Activated CD4-positive, alpha-beta T cell treated with anti-CD3 and anti-CD28 coated beads for 36 hours (primary cell): ENCODE measurements around the gene CYP19A1. TPM values are rescaled to one million over a fixed set of nuclear protein-coding genes. Genes with fewer than 3 reads are reported as not detected.

Source experiments
- ATAC-seq: fragments of 200-7000 bp; cut with Tn5 transposase; one replicate; pipeline ENCODE4 v1.10.0; 2021; ENCODE audit warnings: mild to moderate bottlenecking, moderate library complexity
- CTCF ChIA-PET: fragments of 350-600 bp; sonication (Branson Sonifier 250); formaldehyde crosslinking; loops from one replicate; lab custom pipeline; 2021; ENCODE audit warnings: antibody characterized with exemption; lab: Charles Lee
- POLR2A ChIA-PET: fragments of 350-600 bp; sonication (Branson Sonifier 250); formaldehyde crosslinking; loops from one replicate; lab custom pipeline; 2021; ENCODE audit warnings: antibody characterized with exemption, inconsistent platforms; lab: Charles Lee
- DNase-seq: peaks from one replicate; pipeline ENCODE4 v3.0.0-alpha.2; 2020
- H3K27ac Mint-ChIP-seq: one replicate; pipeline ENCODE4 v1.8.0; 2021; ENCODE audit warnings: mixed read lengths
- H3K27me3 Mint-ChIP-seq: one replicate; pipeline ENCODE4 v1.8.0; 2021; ENCODE audit warnings: mixed read lengths
- H3K36me3 Mint-ChIP-seq: one replicate; pipeline ENCODE4 v1.8.0; 2021; ENCODE audit warnings: low read depth, mixed read lengths
- H3K4me1 Mint-ChIP-seq: one replicate; pipeline ENCODE4 v1.8.0; 2021; ENCODE audit warnings: mixed read lengths
- H3K4me3 Mint-ChIP-seq: one replicate; pipeline ENCODE4 v1.8.0; 2021; ENCODE audit warnings: mild to moderate bottlenecking, moderate library complexity, mixed read lengths
- H3K9me3 Mint-ChIP-seq: one replicate; pipeline ENCODE4 v1.8.0; 2021; ENCODE audit warnings: low read depth, mixed read lengths
- intact Hi-C, 2 experiments: fragments of 100-400 bp; cut with DNase I in 1 of 2; cut with micrococcal nuclease in 1 of 2; formaldehyde crosslinking; loops; one replicate each; pipeline versions ENCODE4 v1.14.2 to v1.15.1; 2022 to 2024; cut with DNase I, micrococcal nuclease
- total RNA-seq, 2 experiments: library from RNA; stranded (reverse); gene quantifications; one replicate each; pipeline ENCODE4 v1.2.3, GENCODE V29; 2021

CYP19A1 gene
- total RNA-seq, 2 experiments from 2014 or later: not detected

- ChIA-PET CTCF (no interaction called here), POLR2A (no interaction called here)
- DNase-seq: no peak
- ATAC-seq: no peak
- intact Hi-C loops: no loop called here
- peaks cover 2% of the 10 kb centered on the region for H3K9me3 Mint-ChIP-seq
- H3K4me1 Mint-ChIP-seq: no peaks in the 10 kb centered on the region
- H3K27me3 Mint-ChIP-seq: peaks cover 5% of the 10 kb centered on the region
- H3K36me3 Mint-ChIP-seq: no peaks in the 10 kb centered on the region
- H3K27ac Mint-ChIP-seq: no peak overlapping the region
- H3K4me3 Mint-ChIP-seq: no peak overlapping the region
Observed at GRCh38 chr15:51180011-51180410, 158.4 kb downstream of the CYP19A1 start.

GRCh38 chr15:51172193-51172592 lies 166.2 kb downstream of the CYP19A1 start:
- DNase-seq (no peak), ATAC-seq (no peak)
- no peaks in the 10 kb centered on the region for H3K4me1 Mint-ChIP-seq
- ChIA-PET CTCF (interaction anchor here (3.0 kb wide), 2 partner anchors 9 to 21 kb away, joined by 11 to 14 read pairs; no protein-coding TSS in a partner anchor), POLR2A (no interaction called here)
- no peaks in the 10 kb centered on the region for H3K36me3 Mint-ChIP-seq
- H3K4me3 Mint-ChIP-seq: no peak overlapping the region
- intact Hi-C loops: no loop called here
- no peak overlapping the region for H3K27ac Mint-ChIP-seq
- H3K27me3 Mint-ChIP-seq: peaks cover 16% of the 10 kb centered on the region
- H3K9me3 Mint-ChIP-seq: no peaks in the 10 kb centered on the region

GRCh38 chr15:51171634-51171932 lies 166.8 kb downstream of the CYP19A1 start:
- no peak overlapping the region for H3K27ac Mint-ChIP-seq
- H3K36me3 Mint-ChIP-seq: no peaks in the 10 kb centered on the region
- intact Hi-C loops: no loop called here
- ATAC-seq (no peak), DNase-seq (no peak)
- H3K4me1 Mint-ChIP-seq: no peaks in the 10 kb centered on the region
- H3K9me3 Mint-ChIP-seq: no peaks in the 10 kb centered on the region
- CTCF ChIA-PET: interaction anchor here (0.6 to 3.0 kb wide), 3 partner anchors 8 to 60 kb away, joined by 3 to 14 read pairs (median 11); no protein-coding TSS in a partner anchor
- POLR2A ChIA-PET: no interaction called here
- H3K27me3 Mint-ChIP-seq: peaks cover 16% of the 10 kb centered on the region
- no peak overlapping the region for H3K4me3 Mint-ChIP-seq

- DNase-seq: no peak
- H3K4me3 Mint-ChIP-seq: no peak overlapping the region
- ChIA-PET CTCF (interaction anchor here (0.6 to 3.0 kb wide), 3 partner anchors 8 to 60 kb away, joined by 3 to 14 read pairs (median 11); no protein-coding TSS in a partner anchor), POLR2A (no interaction called here)
- ATAC-seq: no peak
- intact Hi-C loops: no loop called here
- H3K27ac Mint-ChIP-seq: no peak overlapping the region
- no peaks in the 10 kb centered on the region for H3K36me3 Mint-ChIP-seq
- no peaks in the 10 kb centered on the region for H3K9me3 Mint-ChIP-seq
- H3K27me3 Mint-ChIP-seq: peaks cover 16% of the 10 kb centered on the region
- H3K4me1 Mint-ChIP-seq: no peaks in the 10 kb centered on the region
Observed at GRCh38 chr15:51170882-51171633, 167.3 kb downstream of the CYP19A1 start.

GRCh38 chr15:51168700-51169099 lies 169.7 kb downstream of the CYP19A1 start:
- H3K4me1 Mint-ChIP-seq: peaks cover 2% of the 10 kb centered on the region
- H3K36me3 Mint-ChIP-seq: no peaks in the 10 kb centered on the region
- DNase-seq (no peak), ATAC-seq (no peak)
- no peak overlapping the region for H3K27ac Mint-ChIP-seq
- intact Hi-C loops: no loop called here
- no peaks in the 10 kb centered on the region for H3K9me3 Mint-ChIP-seq
- ChIA-PET CTCF (no interaction called here), POLR2A (no interaction called here)
- peaks cover 25% of the 10 kb centered on the region for H3K27me3 Mint-ChIP-seq
- no peak overlapping the region for H3K4me3 Mint-ChIP-seq

GRCh38 chr15:51163843-51164242 lies 174.6 kb downstream of the CYP19A1 start:
- Mint-ChIP-seq H3K27ac (no peak overlapping the region), H3K9me3 (no peaks in the 10 kb centered on the region), H3K27me3 (peaks cover 21% of the 10 kb centered on the region), H3K4me1 (peaks cover 9% of the 10 kb centered on the region), H3K36me3 (no peaks in the 10 kb centered on the region), H3K4me3 (no peak overlapping the region)
- CTCF ChIA-PET: interaction anchor here (0.8 to 2.8 kb wide), 25 partner anchors 8 to 613 kb away, joined by 3 to 52 read pairs (median 6); no protein-coding TSS in a partner anchor
- intact Hi-C loops: loop anchor here (1.0 to 5.0 kb wide), 7 partner anchors 28 to 613 kb away; no protein-coding TSS in a partner anchor
- POLR2A ChIA-PET: no interaction called here
- ATAC-seq (no peak), DNase-seq (no peak)

- Mint-ChIP-seq H3K27me3 (peaks cover 20% of the 10 kb centered on the region), H3K36me3 (no peaks in the 10 kb centered on the region), H3K4me1 (peaks cover 9% of the 10 kb centered on the region), H3K4me3 (no peak overlapping the region), H3K9me3 (no peaks in the 10 kb centered on the region), H3K27ac (no peak overlapping the region)
- CTCF ChIA-PET: interaction anchor here (0.6 to 2.8 kb wide), 51 partner anchors 9 to 862 kb away, joined by 3 to 52 read pairs (median 4); no protein-coding TSS in a partner anchor
- DNase-seq: peak; percentile 82
- peak; percentile 93 for ATAC-seq
- intact Hi-C loops: loop anchor here (1.0 to 5.0 kb wide), 8 partner anchors 29 to 614 kb away; no protein-coding TSS in a partner anchor
- POLR2A ChIA-PET: no interaction called here
Observed at GRCh38 chr15:51162865-51163762, 175.3 kb downstream of the CYP19A1 start.

GRCh38 chr15:51161491-51162220 lies 176.7 kb downstream of the CYP19A1 start:
- Mint-ChIP-seq H3K4me3 (no peak overlapping the region), H3K36me3 (no peaks in the 10 kb centered on the region), H3K27me3 (peaks cover 16% of the 10 kb centered on the region), H3K27ac (no peak overlapping the region), H3K9me3 (no peaks in the 10 kb centered on the region), H3K4me1 (peaks cover 9% of the 10 kb centered on the region)
- POLR2A ChIA-PET: interaction anchor here (0.5 kb wide), 1 partner anchor 86 kb away, joined by 3 read pairs; no protein-coding TSS in a partner anchor
- DNase-seq (no peak), ATAC-seq (no peak)
- intact Hi-C loops: loop anchor here (1.0 to 5.0 kb wide), 4 partner anchors 241 to 615 kb away; no protein-coding TSS in a partner anchor
- CTCF ChIA-PET: interaction anchor here (0.5 to 2.8 kb wide), 13 partner anchors 10 to 397 kb away, joined by 3 to 52 read pairs (median 13); no protein-coding TSS in a partner anchor

GRCh38 chr15:51160484-51160883 lies 177.9 kb downstream of the CYP19A1 start:
- ChIA-PET CTCF (no interaction called here), POLR2A (interaction anchor here (0.6 kb wide), 1 partner anchor 23 kb away, joined by 3 read pairs; no protein-coding TSS in a partner anchor)
- peaks cover 17% of the 10 kb centered on the region for H3K27me3 Mint-ChIP-seq
- intact Hi-C loops: loop anchor here in 1 of 2 experiments (5.0 kb wide), 1 partner anchor 337 kb away; no protein-coding TSS in a partner anchor
- DNase-seq (no peak), ATAC-seq (no peak)
- H3K9me3 Mint-ChIP-seq: no peaks in the 10 kb centered on the region
- no peak overlapping the region for H3K27ac Mint-ChIP-seq
- H3K4me3 Mint-ChIP-seq: no peak overlapping the region
- peaks cover 9% of the 10 kb centered on the region for H3K4me1 Mint-ChIP-seq
- no peaks in the 10 kb centered on the region for H3K36me3 Mint-ChIP-seq
